ENCODE measurements around the gene TOMM34. TPM values are rescaled to one million over a fixed set of nuclear protein-coding genes. Genes with fewer than 3 reads are reported as not detected.

The TOMM34 gene
- polyA plus RNA-seq, 2 of the 4 experiments (the other 2 are of a cell fraction): 23.4 to 30.8 TPM

DNA sequence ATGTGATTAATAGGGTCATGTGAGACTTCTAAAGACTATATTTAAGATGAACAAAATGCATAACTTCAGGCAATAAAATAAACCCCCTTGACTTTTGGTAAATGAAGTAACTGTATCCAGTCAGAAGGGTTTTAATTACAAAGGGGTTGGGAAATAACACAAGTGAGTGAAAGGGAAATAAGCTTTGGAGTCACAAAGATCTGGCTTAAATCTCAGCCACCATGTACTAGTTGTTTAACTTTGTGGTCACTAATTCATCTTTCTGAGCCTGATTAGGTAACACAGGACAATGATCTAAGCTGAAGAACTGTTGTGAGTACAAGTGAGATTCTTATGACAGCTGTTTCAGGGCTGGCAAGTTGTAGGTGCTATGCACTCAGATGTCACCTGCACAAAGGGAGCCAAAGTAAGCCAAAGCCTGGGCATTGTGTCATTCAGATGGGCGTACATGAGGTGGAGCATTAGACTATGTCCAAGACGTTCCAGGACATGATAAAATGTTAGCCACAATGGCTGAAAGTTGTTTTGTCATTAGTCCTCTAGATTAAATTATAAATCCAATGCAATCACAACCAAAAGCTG, 13.8 kb downstream of the TOMM34 start (continued):
- no peak for TF ChIP-seq FOSL2 (IDR thresholded peaks at IDR 0.05)
- no peak for TF ChIP-seq FOSL2 (CRISPR knock-in tag; IDR thresholded peaks at IDR 0.05)
- TF ChIP-seq ZFP36 (IDR thresholded peaks at IDR 0.05; ENCODE audit: borderline replicate concordance, partially characterized antibody): no peak
- no peak for TF ChIP-seq JUNB (IDR thresholded peaks at IDR 0.05)
- no peak for TF ChIP-seq ZC3H11A (IDR thresholded peaks at IDR 0.05)

DNA sequence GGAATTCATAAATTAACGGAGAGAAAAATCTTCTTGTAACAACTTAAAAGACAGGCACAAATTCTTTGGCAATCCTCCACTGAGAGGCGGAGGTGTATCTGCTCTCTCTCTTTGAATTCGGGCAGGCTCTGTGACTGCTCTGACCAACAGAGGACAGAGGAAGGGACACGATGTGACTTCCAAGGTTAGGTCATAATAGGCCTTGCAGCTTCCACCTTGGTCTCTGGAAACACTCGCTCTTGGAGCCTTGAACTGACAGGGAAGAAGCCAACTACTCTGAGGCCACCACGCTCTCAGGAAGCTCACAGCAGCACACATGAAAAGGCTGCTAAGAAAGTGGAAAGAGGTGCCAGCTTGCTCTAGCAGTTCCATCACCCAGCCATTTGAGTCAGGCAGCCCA, 14.9 kb downstream of the TOMM34 start:
- POLR2A ChIA-PET: no interaction called here
- DNase-seq (ENCODE audit: low read depth in 1 of 2, low spot score in 1 of 2) (no peak), FAIRE-seq (no peak), ATAC-seq (no peak)
- Histone ChIP-seq H3K9me3 (no peaks in the 10 kb centered on the region), H3K4me1 (no peaks in the 10 kb centered on the region), H3K4me2 (no peak overlapping the region), H3K4me3 (no peak overlapping the region), H3K27ac (no peak overlapping the region)
- CTCF ChIA-PET: interaction anchor here (1.0 to 1.1 kb wide), 2 partner anchors 9 to 18 kb away, joined by 3 to 4 read pairs; no protein-coding TSS in a partner anchor
- 92% methylated on average over 6 of the region's 6 CpGs for WGBS (ENCODE audit: missing lambda C conversion rate)
- TF ChIP-seq NFE2L2 (conservative IDR thresholded peaks at IDR 0.05; ENCODE audit: low read length) (no peak), BHLHE40 (IDR thresholded peaks at IDR 0.05; ENCODE audit: low read depth, low read length) (no peak), HOXA7 (CRISPR knock-in tag; IDR thresholded peaks at IDR 0.05) (no peak)

DNA sequence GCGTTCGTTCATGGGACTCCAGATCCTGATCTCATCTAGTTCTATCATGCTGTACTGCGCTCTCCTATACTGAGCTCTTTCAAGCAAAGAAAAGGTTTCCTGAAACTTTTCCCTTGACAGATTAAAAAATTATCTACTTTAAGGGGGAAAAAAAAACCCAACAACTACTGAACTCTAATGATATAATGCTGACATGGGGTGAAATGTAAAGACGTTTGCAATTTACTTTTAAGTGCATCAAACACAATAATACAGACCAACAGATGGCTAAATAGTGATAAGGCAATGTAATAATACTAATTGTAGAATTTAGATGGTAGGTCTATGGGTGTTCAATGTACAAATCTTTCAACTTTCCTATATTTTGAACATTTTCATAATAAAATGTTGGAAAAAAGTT, 16.4 kb downstream of the TOMM34 start:
- TF ChIP-seq RFX5 (IDR thresholded peaks at IDR 0.05): no peak
- TF ChIP-seq MAFK (IDR thresholded peaks at IDR 0.05; ENCODE audit: partially characterized antibody): peak; percentile 23
- TF ChIP-seq JUNB (IDR thresholded peaks at IDR 0.05): no peak
- no peaks in the 10 kb centered on the region for H3K9me3 ChIP-seq
- H3K4me2 ChIP-seq: no peak overlapping the region
- no peak for ATAC-seq
- H3K4me1 ChIP-seq: no peaks in the 10 kb centered on the region
- WGBS (ENCODE audit: missing lambda C conversion rate): 89% methylated on average over 4 of the region's 4 CpGs
- CTCF ChIA-PET: no interaction called here
- no peak for DNase-seq (ENCODE audit: low read depth in 1 of 2, low spot score in 1 of 2)
- FAIRE-seq: no peak
- no peak overlapping the region for H3K4me3 ChIP-seq
- POLR2A ChIA-PET: interaction anchor here (1.5 kb wide), 1 partner anchor 16 kb away, joined by 4 read pairs; the partner anchor contains the start of gene TOMM34
- no peak overlapping the region for H3K27ac ChIP-seq

DNA sequence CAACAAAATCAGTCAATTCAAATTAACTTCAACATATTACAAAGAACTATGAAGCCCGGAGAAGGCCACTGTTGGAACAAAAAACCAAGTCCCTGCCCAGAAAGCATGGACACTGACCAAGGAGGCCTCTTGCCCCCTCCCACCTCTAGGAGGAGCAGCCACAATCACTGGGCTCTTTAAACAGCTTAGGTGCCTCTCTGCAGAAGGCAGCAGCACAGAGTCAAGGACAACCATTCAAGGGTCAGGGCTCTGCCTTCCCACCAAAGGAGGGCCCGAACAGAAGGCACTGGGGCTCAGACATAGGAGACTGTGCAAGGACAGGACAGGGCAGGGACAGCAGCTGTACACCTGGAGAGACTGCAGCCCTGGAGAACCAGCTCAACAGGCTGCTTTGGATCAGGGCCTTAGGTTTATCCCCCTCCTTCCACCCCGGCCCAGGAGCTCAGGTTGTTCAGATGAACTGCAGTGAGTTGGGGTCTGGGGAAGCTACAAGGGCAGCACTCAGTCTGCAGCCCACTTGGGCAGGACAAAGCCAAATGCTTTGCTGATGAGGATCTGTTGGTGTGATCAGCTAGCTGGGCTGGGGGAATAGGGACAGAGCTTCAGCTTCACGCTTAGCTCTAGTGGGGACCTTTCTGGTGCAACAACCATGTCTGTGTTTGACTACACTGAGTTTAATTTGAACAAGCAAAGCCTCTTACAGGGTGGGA, 17.8 kb downstream of the TOMM34 start:
- POLR2A ChIA-PET: interaction anchor here (1.5 kb wide), 1 partner anchor 18 kb away, joined by 4 read pairs; the partner anchor contains the start of gene TOMM34
- Histone ChIP-seq H3K4me2 (no peak overlapping the region), H3K4me1 (no peaks in the 10 kb centered on the region), H3K9me3 (no peaks in the 10 kb centered on the region), H3K27ac (no peak overlapping the region), H3K4me3 (no peak overlapping the region)
- 97% methylated on average over 3 of the region's 4 CpGs for WGBS (ENCODE audit: missing lambda C conversion rate)
- TF ChIP-seq TFCP2L1 (CRISPR knock-in tag; IDR thresholded peaks at IDR 0.05) (no peak), CHD2 (IDR thresholded peaks at IDR 0.05; ENCODE audit: low read length, partially characterized antibody) (no peak), HDAC2 (IDR thresholded peaks at IDR 0.05) (no peak), RCOR1 (IDR thresholded peaks at IDR 0.05; ENCODE audit: low read depth, low read length) (no peak), RAD21 (conservative IDR thresholded peaks at IDR 0.05 in 1 of 2, IDR thresholded peaks at IDR 0.05 in 1 of 2) (no peak), SREBF2 (IDR thresholded peaks at IDR 0.05) (no peak), HOXB5 (CRISPR knock-in tag; IDR thresholded peaks at IDR 0.05) (no peak), HEYL (CRISPR knock-in tag; IDR thresholded peaks at IDR 0.05) (no peak)
- TF ChIP-seq, protein P1, sequence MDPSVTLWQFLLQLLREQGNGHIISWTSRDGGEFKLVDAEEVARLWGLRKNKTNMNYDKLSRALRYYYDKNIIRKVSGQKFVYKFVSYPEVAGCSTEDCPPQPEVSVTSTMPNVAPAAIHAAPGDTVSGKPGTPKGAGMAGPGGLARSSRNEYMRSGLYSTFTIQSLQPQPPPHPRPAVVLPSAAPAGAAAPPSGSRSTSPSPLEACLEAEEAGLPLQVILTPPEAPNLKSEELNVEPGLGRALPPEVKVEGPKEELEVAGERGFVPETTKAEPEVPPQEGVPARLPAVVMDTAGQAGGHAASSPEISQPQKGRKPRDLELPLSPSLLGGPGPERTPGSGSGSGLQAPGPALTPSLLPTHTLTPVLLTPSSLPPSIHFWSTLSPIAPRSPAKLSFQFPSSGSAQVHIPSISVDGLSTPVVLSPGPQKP (IDR thresholded peaks at IDR 0.05; ENCODE audit: low read depth, low read length): no peak
- TF ChIP-seq, protein P2, sequence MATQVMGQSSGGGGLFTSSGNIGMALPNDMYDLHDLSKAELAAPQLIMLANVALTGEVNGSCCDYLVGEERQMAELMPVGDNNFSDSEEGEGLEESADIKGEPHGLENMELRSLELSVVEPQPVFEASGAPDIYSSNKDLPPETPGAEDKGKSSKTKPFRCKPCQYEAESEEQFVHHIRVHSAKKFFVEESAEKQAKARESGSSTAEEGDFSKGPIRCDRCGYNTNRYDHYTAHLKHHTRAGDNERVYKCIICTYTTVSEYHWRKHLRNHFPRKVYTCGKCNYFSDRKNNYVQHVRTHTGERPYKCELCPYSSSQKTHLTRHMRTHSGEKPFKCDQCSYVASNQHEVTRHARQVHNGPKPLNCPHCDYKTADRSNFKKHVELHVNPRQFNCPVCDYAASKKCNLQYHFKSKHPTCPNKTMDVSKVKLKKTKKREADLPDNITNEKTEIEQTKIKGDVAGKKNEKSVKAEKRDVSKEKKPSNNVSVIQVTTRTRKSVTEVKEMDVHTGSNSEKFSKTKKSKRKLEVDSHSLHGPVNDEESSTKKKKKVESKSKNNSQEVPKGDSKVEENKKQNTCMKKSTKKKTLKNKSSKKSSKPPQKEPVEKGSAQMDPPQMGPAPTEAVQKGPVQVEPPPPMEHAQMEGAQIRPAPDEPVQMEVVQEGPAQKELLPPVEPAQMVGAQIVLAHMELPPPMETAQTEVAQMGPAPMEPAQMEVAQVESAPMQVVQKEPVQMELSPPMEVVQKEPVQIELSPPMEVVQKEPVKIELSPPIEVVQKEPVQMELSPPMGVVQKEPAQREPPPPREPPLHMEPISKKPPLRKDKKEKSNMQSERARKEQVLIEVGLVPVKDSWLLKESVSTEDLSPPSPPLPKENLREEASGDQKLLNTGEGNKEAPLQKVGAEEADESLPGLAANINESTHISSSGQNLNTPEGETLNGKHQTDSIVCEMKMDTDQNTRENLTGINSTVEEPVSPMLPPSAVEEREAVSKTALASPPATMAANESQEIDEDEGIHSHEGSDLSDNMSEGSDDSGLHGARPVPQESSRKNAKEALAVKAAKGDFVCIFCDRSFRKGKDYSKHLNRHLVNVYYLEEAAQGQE (IDR thresholded peaks at IDR 0.05): no peak
- ATAC-seq (peak; percentile 63 to 74; a peak in 5 of 6 replicates), FAIRE-seq (no peak), DNase-seq (ENCODE audit: low read depth in 1 of 2, low spot score in 1 of 2) (no peak)
- CTCF ChIA-PET: interaction anchor here (1.2 to 2.0 kb wide), 5 partner anchors 15 to 349 kb away, joined by 4 to 7 read pairs (median 5); no protein-coding TSS in a partner anchor

Data from A549 (cell line).